Thoracic aorta (tissue), 2 donors: Measurements from ENCODE around the gene GOLGA6A. TPM values are rescaled to one million over a fixed set of nuclear protein-coding genes. Genes with fewer than 3 reads are reported as not detected.

Experiments
- ATAC-seq: fragments of 150-250 bp; one replicate; pipeline ENCODE4 v1.8.0; 2017; ENCODE audit warnings: low read depth; ENCODE audit not compliant: insufficient number of reproducible peaks, low FRiP score
- DNase-seq: peaks from one replicate; pipeline ENCODE4 v3.0.0-alpha.2; 2020; ENCODE audit warnings: low spot score
- H3K27ac ChIP-seq, 2 donors: fragments of 200-600 bp; sonication (generic); 1 replicate in 1 of 2; 2 replicates in 1 of 2; pipeline ENCODE4 v1.5.1; 2016; ENCODE audit warnings: mild to moderate bottlenecking in 2 of 2, moderate library complexity in 2 of 2
- H3K27me3 ChIP-seq: fragments of 200-600 bp; sonication (generic); replicated peaks from 2 replicates; pipeline ENCODE4 v1.6.0; 2016; ENCODE audit warnings: mild to moderate bottlenecking; ENCODE audit not compliant: insufficient read depth
- H3K36me3 ChIP-seq: fragments of 200-600 bp; sonication (generic); one replicate; pipeline ENCODE4 v1.5.1; 2016
- H3K4me1 ChIP-seq, 2 donors: fragments of 200-600 bp; sonication (generic); 1 replicate in 1 of 2; 2 replicates in 1 of 2; pipeline versions ENCODE4 v1.5.1 to v1.6.0; 2016; ENCODE audit warnings: low read depth in 2 of 2, mild to moderate bottlenecking in 1 of 2; ENCODE audit not compliant: control insufficient read depth in 1 of 2
- H3K4me3 ChIP-seq: fragments of 200-600 bp; sonication (generic); 2 replicates; pipeline ENCODE4 v1.5.1; 2016; ENCODE audit warnings: mild to moderate bottlenecking
- H3K9me3 ChIP-seq: fragments of 200-600 bp; sonication (generic); 2 replicates; pipeline ENCODE4 v1.5.1; 2016
- total RNA-seq, 2 donors: library from RNA; depleted of rRNA; stranded (reverse); fragments of >200 nt; gene quantifications; one replicate each; pipeline versions ENCODE4 v1.1.0 to v1.2.3, GENCODE V29; 2016
- TF ChIP-seq, protein P1 (sequence below): fragments of 200-600 bp; sonication (generic); IDR thresholded peaks from one replicate; pipeline ENCODE4 v1.5.1; 2019; ENCODE audit warnings: antibody characterized with exemption

GOLGA6A gene
- total RNA-seq, 2 donors from 2014 or later: 0.14 to 0.42 TPM

DNA sequence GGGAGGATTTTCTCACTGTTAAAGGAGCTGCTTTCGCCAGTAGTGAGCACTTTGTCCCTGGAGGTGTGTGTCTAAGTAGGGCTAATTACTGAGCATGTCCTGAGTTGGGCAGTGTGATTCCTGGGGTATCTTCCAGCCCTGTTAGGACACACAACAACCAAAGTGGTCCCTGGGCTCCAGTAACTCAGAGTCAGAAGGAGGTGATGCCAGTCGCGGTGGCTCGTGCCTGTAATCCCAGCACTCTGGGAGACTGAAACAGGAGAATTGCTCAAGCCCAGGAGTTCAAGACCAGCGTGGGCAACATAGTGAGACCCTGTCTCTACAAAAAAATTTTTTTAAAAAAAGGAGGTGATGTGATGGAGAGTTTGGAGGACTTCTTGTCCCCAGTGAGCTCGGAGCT lies 50.3 kb downstream of the GOLGA6A start:
- Histone ChIP-seq H3K4me3 (no peak overlapping the region), H3K36me3 (peaks cover 42% of the 10 kb centered on the region), H3K27ac (no peak overlapping the region), H3K27me3 (no peaks in the 10 kb centered on the region), H3K9me3 (no peaks in the 10 kb centered on the region), H3K4me1 (no peaks in the 10 kb centered on the region)
- TF ChIP-seq, protein P1, sequence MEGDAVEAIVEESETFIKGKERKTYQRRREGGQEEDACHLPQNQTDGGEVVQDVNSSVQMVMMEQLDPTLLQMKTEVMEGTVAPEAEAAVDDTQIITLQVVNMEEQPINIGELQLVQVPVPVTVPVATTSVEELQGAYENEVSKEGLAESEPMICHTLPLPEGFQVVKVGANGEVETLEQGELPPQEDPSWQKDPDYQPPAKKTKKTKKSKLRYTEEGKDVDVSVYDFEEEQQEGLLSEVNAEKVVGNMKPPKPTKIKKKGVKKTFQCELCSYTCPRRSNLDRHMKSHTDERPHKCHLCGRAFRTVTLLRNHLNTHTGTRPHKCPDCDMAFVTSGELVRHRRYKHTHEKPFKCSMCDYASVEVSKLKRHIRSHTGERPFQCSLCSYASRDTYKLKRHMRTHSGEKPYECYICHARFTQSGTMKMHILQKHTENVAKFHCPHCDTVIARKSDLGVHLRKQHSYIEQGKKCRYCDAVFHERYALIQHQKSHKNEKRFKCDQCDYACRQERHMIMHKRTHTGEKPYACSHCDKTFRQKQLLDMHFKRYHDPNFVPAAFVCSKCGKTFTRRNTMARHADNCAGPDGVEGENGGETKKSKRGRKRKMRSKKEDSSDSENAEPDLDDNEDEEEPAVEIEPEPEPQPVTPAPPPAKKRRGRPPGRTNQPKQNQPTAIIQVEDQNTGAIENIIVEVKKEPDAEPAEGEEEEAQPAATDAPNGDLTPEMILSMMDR: no peak
- DNase-seq: no peak
- no peak for ATAC-seq

DNA sequence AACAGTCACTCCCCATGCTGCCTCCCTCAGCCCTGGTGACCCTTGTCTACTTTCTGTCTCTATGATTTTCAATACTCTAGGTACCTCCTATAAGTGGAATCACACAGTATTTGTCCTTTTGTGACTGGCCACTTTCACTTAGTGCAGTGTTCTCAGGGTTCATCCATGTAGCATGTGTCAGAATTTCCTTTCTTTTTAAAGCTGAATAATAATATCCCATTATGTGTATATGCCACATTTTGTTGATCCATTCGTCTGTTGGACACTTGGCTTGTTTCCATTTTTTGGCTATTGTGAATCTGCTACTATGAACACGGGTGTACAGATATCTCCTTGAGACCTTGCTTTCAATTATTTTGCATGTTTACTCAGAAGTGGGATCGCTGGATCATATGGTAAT lies 53.7 kb downstream of the GOLGA6A start:
- Histone ChIP-seq H3K27me3 (no peaks in the 10 kb centered on the region), H3K4me1 (no peaks in the 10 kb centered on the region), H3K36me3 (peaks cover 37% of the 10 kb centered on the region), H3K9me3 (no peaks in the 10 kb centered on the region), H3K4me3 (no peak overlapping the region), H3K27ac (no peak overlapping the region)
- DNase-seq (no peak), ATAC-seq (no peak)
- TF ChIP-seq, protein P1: no peak

DNA sequence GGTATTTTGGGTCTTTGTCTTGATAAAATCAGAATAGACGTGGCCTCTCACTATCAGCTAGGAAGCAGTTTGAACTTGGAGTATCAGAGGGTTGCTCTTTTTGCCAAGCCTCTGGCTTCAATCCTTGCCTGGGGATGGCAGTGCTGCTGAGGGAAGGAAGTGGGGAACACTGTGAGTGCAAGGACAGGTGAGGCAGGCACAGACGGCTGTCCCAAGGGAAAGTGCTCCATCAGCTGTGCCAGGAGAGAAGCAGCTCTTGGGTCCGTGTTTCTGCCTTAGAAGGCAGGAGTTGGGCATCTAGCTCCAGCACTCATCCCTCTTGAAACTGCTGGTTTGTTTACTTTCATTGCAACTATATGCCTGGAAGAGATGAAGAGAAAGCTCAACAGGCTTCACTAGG lies 54.7 kb downstream of the GOLGA6A start:
- Histone ChIP-seq H3K9me3 (no peaks in the 10 kb centered on the region), H3K27ac (no peak overlapping the region), H3K27me3 (no peaks in the 10 kb centered on the region), H3K36me3 (peaks cover 37% of the 10 kb centered on the region), H3K4me3 (no peak overlapping the region), H3K4me1 (no peaks in the 10 kb centered on the region)
- DNase-seq (no peak), ATAC-seq (no peak)
- TF ChIP-seq, protein P1: no peak

DNA sequence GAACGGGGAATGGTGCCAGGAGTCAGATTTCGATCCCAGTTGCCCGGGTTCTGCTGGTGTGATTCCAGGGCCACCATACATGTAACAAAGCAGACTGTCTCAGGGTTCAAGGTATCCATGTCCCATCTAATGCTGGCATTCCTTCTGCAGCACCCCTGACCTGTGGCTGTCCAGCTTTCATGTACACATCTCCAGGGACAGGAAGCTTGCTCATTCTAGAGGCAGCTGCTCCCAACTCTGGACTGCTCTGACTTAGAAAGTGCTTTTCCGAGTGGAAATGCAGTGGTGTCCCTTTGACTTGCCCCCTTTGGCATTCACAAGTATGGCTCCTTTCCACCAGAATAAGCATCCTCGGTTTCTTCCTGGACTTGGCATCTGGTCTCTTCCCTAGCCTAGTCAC lies 56.9 kb downstream of the GOLGA6A start:
- Histone ChIP-seq H3K27me3 (no peaks in the 10 kb centered on the region), H3K4me1 (no peaks in the 10 kb centered on the region), H3K9me3 (no peaks in the 10 kb centered on the region), H3K27ac (no peak overlapping the region), H3K36me3 (peaks cover 34% of the 10 kb centered on the region), H3K4me3 (no peak overlapping the region)
- no peak for DNase-seq
- no peak for ATAC-seq
- TF ChIP-seq, protein P1: no peak

DNA sequence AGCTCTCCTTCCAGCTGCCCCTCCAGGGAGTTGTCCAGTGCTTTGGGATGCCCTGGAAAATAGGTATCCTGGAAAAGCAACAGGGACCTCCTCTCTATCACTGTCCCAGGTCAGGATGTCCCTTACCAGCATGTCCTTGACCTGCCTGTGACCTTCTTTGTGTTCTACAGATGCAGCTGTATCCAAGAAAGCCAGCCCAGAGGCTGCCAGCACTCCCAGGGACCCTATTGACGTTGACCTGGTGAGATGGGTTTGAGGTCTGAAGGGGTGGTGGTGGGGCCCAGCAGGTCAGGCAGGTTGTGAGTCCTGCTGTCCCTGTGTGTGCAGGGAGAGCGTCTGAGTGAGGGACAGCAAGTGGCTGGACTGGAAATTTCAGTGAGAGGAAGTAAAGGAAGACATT lies 57.7 kb downstream of the GOLGA6A start:
- H3K36me3 ChIP-seq: peaks cover 34% of the 10 kb centered on the region
- no peaks in the 10 kb centered on the region for H3K9me3 ChIP-seq
- ATAC-seq: no peak
- no peak for DNase-seq
- no peak overlapping the region for H3K4me3 ChIP-seq
- H3K27me3 ChIP-seq: no peaks in the 10 kb centered on the region
- H3K4me1 ChIP-seq: no peaks in the 10 kb centered on the region
- H3K27ac ChIP-seq: no peak overlapping the region
- TF ChIP-seq, protein P1: no peak
